HG02642 (cell line): ENCODE results near the gene TTC33.

Experiments
- ATAC-seq: cut with Tn5 transposase; IDR thresholded peaks from one replicate; pipeline ENCODE4 v1.9.1; 2021; ENCODE audit warnings: mild to moderate bottlenecking; ENCODE audit not compliant: unreplicated experiment, poor library complexity

TTC33 gene

GRCh38 chr5:40551496-40552491, 204.0 kb downstream of the TTC33 start:
- ATAC-seq, result no peak

GRCh38 chr5:40550481-40550880, 205.3 kb downstream of the TTC33 start:
- ATAC-seq, result no peak

GRCh38 chr5:40549616-40550015, 206.1 kb downstream of the TTC33 start:
- ATAC-seq, result no peak

- ATAC-seq, result no peak
Measured at GRCh38 chr5:40547994-40548575, 207.7 kb downstream of the TTC33 start.

GRCh38 chr5:40547557-40547956, 208.2 kb downstream of the TTC33 start:
- ATAC-seq, result no peak

- ATAC-seq, result no peak
Measured at GRCh38 chr5:40540301-40540700, 215.5 kb downstream of the TTC33 start.

GRCh38 chr5:40524677-40525076, 231.1 kb downstream of the TTC33 start:
- ATAC-seq, result no peak

- ATAC-seq, result no peak
Measured at GRCh38 chr5:40521925-40522324, 233.8 kb downstream of the TTC33 start.

- ATAC-seq, result no peak
Measured at GRCh38 chr5:40521108-40521785, 234.5 kb downstream of the TTC33 start.

GRCh38 chr5:40518485-40518917, 237.3 kb downstream of the TTC33 start:
- ATAC-seq, result no peak

GRCh38 chr5:40515476-40515875, 240.3 kb downstream of the TTC33 start:
- ATAC-seq, result no peak

GRCh38 chr5:40514976-40515375, 240.8 kb downstream of the TTC33 start:
- ATAC-seq, result no peak

GRCh38 chr5:40511801-40512200, 244.0 kb downstream of the TTC33 start:
- ATAC-seq, result no peak

- no peak for ATAC-seq
Measured at GRCh38 chr5:40507095-40507494, 248.7 kb downstream of the TTC33 start.

- no peak for ATAC-seq
Measured at GRCh38 chr5:40505031-40505430, 250.7 kb downstream of the TTC33 start.

GRCh38 chr5:40503439-40503838, 252.3 kb downstream of the TTC33 start:
- no peak for ATAC-seq

GRCh38 chr5:40502736-40503135, 253.0 kb downstream of the TTC33 start:
- peak; percentile 56 for ATAC-seq

GRCh38 chr5:40501711-40502444, 253.9 kb downstream of the TTC33 start:
- no peak for ATAC-seq

- no peak for ATAC-seq
Measured at GRCh38 chr5:40499518-40500273, 256.1 kb downstream of the TTC33 start.

GRCh38 chr5:40499007-40499406, 256.8 kb downstream of the TTC33 start:
- no peak for ATAC-seq
